ENCODE results near the gene MAP2.

Gene MAP2, protein sequence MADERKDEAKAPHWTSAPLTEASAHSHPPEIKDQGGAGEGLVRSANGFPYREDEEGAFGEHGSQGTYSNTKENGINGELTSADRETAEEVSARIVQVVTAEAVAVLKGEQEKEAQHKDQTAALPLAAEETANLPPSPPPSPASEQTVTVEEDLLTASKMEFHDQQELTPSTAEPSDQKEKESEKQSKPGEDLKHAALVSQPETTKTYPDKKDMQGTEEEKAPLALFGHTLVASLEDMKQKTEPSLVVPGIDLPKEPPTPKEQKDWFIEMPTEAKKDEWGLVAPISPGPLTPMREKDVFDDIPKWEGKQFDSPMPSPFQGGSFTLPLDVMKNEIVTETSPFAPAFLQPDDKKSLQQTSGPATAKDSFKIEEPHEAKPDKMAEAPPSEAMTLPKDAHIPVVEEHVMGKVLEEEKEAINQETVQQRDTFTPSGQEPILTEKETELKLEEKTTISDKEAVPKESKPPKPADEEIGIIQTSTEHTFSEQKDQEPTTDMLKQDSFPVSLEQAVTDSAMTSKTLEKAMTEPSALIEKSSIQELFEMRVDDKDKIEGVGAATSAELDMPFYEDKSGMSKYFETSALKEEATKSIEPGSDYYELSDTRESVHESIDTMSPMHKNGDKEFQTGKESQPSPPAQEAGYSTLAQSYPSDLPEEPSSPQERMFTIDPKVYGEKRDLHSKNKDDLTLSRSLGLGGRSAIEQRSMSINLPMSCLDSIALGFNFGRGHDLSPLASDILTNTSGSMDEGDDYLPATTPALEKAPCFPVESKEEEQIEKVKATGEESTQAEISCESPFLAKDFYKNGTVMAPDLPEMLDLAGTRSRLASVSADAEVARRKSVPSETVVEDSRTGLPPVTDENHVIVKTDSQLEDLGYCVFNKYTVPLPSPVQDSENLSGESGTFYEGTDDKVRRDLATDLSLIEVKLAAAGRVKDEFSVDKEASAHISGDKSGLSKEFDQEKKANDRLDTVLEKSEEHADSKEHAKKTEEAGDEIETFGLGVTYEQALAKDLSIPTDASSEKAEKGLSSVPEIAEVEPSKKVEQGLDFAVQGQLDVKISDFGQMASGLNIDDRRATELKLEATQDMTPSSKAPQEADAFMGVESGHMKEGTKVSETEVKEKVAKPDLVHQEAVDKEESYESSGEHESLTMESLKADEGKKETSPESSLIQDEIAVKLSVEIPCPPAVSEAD (N-terminal part only)

DNA sequence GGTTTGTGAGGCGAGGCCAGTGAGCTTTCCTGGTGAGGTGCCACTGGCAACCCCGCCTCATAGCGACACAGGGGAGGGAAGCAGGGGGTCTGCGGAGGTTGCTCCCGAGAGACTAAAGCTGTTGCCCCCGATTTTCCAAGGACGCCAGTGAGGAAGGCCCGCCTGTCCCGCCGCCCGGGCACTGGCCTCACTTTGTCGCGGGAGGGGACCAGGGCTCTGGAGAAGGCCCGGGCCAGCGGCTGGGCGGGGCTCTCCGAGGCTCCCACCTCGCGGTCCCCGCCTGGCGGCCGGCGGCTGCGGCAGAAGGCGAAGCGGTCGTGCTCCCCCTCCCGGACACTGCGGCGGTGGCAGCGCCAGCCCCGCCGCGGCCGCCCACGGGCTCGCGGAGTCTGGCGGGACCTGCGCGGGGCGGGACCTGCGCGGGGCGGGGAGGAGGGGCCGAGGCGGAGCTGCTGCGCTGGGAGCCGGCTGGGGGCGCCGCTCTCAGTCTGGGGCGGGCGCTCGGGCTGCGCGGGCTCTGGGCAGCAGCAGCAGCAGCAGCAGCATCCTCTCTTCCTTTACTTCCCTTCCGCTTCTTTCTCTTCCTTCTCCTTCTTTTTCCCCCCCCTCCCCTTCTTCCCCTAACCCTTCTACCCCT is at the start of gene MAP2:
MAP2 (plus strand) TSS at position 486 of the 637 bp plus-strand sequence. CDS start 229,124 bp downstream, outside the sequence.
- DNase-seq, result peak; percentile 77

- no peak for DNase-seq
Observed at GRCh38 chr2:209376686-209377085, 47.2 kb upstream of the MAP2 start.

- DNase-seq, result peak; percentile 47
Observed at GRCh38 chr2:209380293-209380692, 43.6 kb upstream of the MAP2 start.

DNA sequence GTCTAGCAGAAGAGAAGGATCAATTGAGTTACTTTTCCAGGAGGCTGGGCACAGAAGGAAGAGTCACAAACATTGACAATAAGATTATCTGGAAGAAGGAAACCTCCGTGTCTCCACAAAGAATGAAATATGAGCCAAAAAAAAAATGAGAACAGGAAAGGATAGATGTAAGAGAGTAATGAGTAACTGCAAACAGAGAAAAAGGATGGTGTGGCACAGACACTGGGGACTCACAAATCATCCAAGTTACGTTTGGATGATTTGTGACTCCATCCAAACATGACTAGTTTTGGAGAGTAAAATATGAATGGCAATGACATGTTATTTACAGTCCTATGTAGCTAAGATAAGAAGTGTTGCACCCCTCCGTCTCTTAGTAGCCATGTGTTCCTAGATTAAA is 42.8 kb upstream of the MAP2 start:
- no peak for DNase-seq

- peak; percentile 21 for DNase-seq
Observed at GRCh38 chr2:209382775-209383174, 41.1 kb upstream of the MAP2 start.

GRCh38 chr2:209383212-209383611 is 40.6 kb upstream of the MAP2 start:
- DNase-seq, result peak; percentile 54

DNA sequence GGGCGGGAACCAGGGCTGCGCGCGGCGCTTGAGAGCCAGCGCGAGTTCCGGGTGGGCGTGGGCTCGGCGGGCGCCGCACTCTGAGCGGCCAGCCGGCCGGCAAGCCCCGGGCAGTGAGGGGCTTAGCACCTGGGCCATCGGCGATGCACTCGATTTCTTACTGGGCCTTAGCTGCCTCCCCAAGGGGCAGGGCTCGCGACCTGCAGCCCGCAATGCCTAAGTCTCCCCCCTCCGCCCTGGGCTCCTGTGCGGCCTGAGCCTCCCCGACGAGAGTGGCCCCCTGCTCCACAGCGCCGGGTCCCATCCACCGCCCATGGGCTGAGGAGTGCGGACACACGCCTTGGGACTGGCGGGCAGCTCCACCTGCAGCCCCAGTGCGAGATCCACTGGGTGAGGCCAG is 36.5 kb upstream of the MAP2 start:
- DNase-seq, result no peak

DNA sequence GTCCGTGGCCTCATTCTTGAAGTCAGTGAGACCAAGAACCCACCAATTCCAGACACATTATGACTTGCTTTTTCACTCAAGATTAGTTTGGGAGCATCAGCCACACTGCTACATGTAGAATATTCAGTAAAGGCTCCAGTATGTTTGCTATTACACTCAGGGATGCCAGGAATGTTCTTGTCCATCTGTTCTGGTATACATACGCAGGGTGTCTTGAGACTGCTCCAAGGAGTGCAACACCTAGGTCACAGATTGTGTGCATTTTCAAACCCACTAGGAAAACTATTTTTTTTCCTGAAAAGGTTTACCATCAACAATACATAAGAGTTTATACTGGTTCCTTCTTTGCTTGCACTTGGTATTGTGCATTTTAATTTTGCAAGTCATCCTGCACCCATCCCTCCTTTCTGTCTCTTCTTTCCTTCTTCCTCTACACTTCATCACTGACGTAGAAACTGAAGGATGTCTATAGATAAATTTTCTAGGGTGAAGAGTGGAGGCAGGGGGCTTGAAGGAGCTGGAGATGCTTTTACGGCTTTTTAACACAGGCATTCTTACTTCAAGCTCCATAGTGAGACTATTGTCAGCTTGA is 35.3 kb upstream of the MAP2 start:
- no peak for DNase-seq

- DNase-seq, result no peak
Observed at GRCh38 chr2:209389171-209389618, 34.7 kb upstream of the MAP2 start.

GRCh38 chr2:209390839-209391238 is 33.0 kb upstream of the MAP2 start:
- no peak for DNase-seq

DNA sequence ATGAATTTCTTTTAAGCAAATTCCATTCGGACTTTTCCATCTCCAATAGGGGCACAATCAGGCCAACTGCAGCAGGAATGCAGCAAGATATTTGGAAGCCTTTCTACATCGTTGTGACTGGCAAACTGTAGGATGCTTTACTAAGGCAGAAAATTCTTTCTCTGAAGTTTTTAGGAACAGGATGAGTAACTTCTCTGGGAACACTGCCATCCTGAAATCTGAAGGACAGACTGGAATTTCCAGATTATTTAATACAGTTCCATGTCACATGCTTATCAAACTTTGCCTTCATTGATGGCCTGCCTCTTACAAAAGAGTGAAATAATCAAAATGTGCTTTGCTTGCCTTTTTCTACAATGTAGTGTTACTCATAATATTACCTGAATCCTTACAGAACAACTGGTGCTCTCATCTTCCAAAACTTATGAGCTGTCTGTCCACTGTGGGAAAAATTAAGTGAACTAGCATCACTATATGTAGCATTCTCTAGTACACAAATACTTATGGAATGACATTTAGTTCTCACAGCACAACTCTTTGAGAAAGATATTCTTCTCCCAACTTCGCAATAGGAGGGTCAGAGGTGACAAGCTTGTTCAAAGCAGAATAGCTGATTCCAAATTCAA is 32.0 kb upstream of the MAP2 start:
- DNase-seq, result no peak

DNA sequence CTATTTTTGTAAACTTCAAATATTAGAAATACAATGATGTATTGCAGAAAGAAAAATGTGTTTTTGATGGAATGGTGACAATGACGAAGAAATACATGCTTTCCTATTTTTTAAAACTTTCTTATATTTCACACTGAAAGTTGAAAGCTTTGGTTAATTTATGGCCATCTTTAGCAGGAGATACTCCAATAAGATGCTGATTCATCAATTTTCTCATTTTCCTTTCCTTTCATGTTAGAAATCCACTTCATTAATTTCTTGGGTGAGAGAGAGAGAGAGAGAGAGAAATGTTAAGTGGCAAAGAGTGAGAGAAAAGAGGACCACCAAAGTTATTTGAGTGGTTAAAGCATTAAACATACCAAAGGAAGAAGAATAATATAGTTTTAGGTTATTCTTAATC is 28.6 kb upstream of the MAP2 start:
- no peak for DNase-seq

GRCh38 chr2:209395652-209396051 is 28.2 kb upstream of the MAP2 start:
- no peak for DNase-seq

DNA sequence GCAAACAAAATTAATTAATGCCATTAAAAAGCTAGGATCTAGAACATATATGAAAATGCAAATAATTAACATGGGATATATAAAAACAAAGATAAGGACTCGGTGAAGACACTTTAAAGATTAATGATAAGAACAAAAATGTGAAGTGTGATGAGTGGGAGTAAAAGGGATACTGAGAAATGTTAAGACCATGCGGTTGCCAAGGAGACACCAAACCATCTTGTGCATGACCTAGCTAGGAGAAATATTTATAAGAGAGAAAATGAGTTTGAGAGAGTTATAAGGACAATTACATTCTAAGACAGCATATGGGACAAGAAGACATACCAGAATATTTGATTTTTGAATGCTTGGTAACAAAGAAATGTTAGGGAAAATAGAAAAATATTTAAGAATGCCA is 25.4 kb upstream of the MAP2 start:
- DNase-seq, result no peak

DNA sequence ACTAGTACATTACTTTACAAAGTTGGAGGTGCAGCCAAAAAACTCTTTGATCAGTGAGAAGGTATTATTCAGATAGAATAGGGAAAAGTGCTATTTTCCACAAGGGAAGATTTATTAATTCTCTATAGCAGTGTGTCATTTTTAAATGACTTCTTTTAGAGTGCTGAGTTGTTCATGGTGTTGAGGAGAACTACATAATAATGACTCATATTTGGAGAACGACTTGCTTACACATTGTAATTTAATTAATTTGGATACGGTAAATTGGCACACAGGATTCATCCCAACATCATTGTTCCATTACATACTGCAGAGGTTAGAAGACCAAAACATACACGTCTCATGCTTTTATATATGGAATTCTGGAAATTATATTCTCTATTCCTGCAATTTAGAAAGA is 22.1 kb upstream of the MAP2 start:
- DNase-seq, result no peak

DNA sequence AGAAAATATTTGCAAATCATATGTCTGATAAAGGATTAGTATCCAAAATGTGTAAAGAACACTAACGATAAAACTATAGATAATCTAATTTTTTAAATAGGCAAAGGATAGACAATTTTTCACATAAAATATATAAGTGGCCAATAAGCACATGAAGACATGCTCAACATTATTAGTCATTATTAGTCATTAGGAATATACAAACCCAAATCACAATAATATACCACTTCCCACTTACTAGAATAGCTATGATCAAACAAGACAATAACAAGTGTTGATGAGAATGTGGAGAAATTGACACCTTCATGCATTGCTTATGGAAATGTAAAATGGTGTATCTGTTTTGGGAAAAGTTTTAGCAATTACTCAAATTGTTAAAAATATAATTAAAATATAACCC is 12.6 kb upstream of the MAP2 start:
- DNase-seq, result no peak

DNA sequence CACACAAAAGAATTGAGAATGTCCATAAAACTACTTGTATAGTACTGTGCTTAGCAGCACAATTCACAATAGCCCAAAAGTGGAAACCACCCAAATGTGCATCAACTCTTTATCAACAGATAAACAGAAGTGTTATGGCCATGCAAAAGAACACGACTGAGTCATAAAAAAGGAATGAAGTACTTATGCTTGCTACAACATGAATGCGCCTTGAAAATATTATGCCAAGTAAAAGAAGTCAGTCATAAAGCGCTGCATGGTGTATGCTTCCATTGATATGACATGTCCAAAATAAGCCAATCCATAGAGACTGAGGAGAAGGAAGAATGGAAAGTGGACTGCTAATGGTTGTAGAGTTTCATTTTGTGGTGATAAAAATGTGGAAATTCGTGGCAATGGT is 12.1 kb upstream of the MAP2 start:
- DNase-seq, result no peak

GRCh38 chr2:209413311-209414014 is 10.4 kb upstream of the MAP2 start:
- DNase-seq, result no peak

DNA sequence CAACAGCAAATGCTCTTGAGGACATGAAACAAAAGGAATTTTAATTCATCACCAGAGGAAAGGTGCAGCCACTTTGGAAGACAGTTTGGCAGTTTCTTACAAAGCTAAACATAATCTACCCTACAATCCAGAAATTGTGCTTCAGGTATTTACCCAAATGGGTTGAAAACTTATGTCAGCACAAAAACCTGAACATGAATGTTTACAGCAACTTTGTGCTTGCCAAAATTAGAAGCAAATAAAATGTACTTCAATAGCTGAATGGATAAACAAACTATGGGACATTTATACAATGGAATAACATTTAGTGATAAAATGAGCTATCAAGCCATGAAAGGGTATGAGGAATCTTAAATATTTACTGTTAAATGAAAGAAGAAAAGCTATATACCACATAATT is 6.9 kb upstream of the MAP2 start:
- DNase-seq, result no peak

GRCh38 chr2:209422191-209422754 is 1.6 kb upstream of the MAP2 start:
- DNase-seq, result no peak

GRCh38 chr2:209424199-209424701 is 403 bp downstream of the MAP2 start:
- DNase-seq, result peak; percentile 47
